Measurements from ENCODE around the gene KRT8.

DNA sequence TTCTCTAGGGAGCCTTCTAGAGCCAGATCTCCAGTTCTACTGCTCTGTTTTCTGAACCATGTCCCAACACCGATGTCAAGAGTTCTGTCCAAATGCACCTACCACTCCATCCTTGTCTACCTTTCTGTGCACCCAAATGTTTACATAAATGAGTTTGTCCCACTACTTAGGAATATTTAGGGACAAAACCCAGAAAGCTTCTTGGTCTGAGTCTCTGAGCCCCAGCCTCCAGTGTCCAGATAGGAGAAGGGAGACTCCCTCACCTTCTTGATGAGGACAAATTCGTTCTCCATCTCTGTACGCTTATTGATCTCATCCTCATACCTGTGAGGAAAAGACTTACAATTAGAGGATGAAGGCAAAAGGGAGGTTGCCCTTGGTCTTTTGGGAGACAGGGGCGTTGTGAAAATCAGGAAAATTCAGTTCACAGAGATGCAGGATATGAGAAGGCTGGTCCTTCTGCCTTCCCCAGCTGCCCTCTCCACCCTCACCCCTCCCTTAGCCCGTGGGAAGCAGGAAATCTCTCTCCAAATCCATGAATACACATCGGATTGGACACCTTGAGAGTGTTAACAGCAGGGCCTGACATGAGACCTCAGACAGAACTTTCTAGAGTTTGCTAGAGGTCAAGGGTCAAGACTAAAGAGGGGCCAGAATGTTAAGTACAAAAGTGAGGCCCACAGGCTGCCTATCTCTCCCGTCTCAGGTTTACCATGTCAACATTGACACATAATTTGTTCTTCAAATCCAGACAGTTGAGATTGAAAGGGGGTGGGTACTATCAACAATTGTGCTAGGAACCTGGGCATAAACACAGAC, 3.8 kb downstream of the KRT8 start:
- TF ChIP-seq, protein P1, sequence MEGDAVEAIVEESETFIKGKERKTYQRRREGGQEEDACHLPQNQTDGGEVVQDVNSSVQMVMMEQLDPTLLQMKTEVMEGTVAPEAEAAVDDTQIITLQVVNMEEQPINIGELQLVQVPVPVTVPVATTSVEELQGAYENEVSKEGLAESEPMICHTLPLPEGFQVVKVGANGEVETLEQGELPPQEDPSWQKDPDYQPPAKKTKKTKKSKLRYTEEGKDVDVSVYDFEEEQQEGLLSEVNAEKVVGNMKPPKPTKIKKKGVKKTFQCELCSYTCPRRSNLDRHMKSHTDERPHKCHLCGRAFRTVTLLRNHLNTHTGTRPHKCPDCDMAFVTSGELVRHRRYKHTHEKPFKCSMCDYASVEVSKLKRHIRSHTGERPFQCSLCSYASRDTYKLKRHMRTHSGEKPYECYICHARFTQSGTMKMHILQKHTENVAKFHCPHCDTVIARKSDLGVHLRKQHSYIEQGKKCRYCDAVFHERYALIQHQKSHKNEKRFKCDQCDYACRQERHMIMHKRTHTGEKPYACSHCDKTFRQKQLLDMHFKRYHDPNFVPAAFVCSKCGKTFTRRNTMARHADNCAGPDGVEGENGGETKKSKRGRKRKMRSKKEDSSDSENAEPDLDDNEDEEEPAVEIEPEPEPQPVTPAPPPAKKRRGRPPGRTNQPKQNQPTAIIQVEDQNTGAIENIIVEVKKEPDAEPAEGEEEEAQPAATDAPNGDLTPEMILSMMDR (IDR thresholded peaks at IDR 0.05): no peak
- TF ChIP-seq POLR2A (IDR thresholded peaks at IDR 0.05): no peak
- no peak for TF ChIP-seq EP300 (IDR thresholded peaks at IDR 0.05)

Data from tibial nerve (tissue), 4 donors.